SH-SY5Y (cell line): ENCODE data around the gene XXYLT1.

Experiments used
- GATA2 ChIP-seq: IDR thresholded peaks from 2 replicates; pipeline ENCODE4 v1.6.1; 2011; ENCODE audit warnings: mild to moderate bottlenecking, low read depth, low read length
- GATA3 ChIP-seq: IDR thresholded peaks from 2 replicates; pipeline ENCODE4 v1.6.1; 2011; ENCODE audit warnings: low read depth, mild to moderate bottlenecking, low read length, moderate library complexity

DNA sequence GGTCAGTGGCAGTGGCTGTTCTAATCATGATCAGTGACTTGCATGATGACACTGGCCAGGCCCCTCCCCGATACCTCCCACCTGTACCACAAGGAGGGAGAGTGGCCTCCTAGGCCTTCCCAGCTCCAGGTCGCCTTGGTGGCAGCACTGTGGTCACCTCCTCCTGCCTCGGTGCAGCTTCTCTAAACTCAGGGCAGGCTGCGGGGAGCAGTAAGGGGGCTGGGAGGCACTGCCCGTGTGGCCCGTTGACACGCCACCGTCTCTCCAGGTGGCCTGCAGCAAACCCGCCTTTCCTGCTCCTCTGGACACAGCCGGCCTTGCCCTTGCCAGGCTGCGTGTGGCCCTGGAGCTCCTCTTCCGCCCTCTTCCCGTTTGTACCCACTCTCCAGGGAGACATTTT, 184.1 kb downstream of the XXYLT1 start:
- TF ChIP-seq GATA2 (no peak), GATA3 (no peak)
